Measurements from ENCODE around the gene TCFL5.

The TCFL5 gene

GRCh38 chr20:62834967-62835730 lies 26.5 kb downstream of the TCFL5 start:
- DNase-seq (ENCODE audit: low spot score): peak; percentile 93

- no peak for DNase-seq (ENCODE audit: low spot score)
Observed at GRCh38 chr20:62832951-62833391, 28.7 kb downstream of the TCFL5 start.

GRCh38 chr20:62832212-62832922 lies 29.3 kb downstream of the TCFL5 start:
- no peak for DNase-seq (ENCODE audit: low spot score)

- DNase-seq (ENCODE audit: low spot score): no peak
Observed at GRCh38 chr20:62831854-62832211, 29.8 kb downstream of the TCFL5 start.

GRCh38 chr20:62831361-62831788 lies 30.2 kb downstream of the TCFL5 start:
- no peak for DNase-seq (ENCODE audit: low spot score)

GRCh38 chr20:62830821-62831220 lies 30.8 kb downstream of the TCFL5 start:
- no peak for DNase-seq (ENCODE audit: low spot score)

- no peak for DNase-seq (ENCODE audit: low spot score)
Observed at GRCh38 chr20:62830251-62830650, 31.4 kb downstream of the TCFL5 start.

- no peak for DNase-seq (ENCODE audit: low spot score)
Observed at GRCh38 chr20:62829231-62830230, 32.1 kb downstream of the TCFL5 start.

- no peak for DNase-seq (ENCODE audit: low spot score)
Observed at GRCh38 chr20:62828511-62829230, 33.0 kb downstream of the TCFL5 start.

GRCh38 chr20:62828051-62828450 lies 33.6 kb downstream of the TCFL5 start:
- DNase-seq (ENCODE audit: low spot score): no peak

GRCh38 chr20:62827311-62828038 lies 34.1 kb downstream of the TCFL5 start:
- no peak for DNase-seq (ENCODE audit: low spot score)

- no peak for DNase-seq (ENCODE audit: low spot score)
Observed at GRCh38 chr20:62826646-62827310, 34.8 kb downstream of the TCFL5 start.

GRCh38 chr20:62825986-62826645 lies 35.5 kb downstream of the TCFL5 start:
- DNase-seq (ENCODE audit: low spot score): no peak

GRCh38 chr20:62825333-62825985 lies 36.2 kb downstream of the TCFL5 start:
- no peak for DNase-seq (ENCODE audit: low spot score)

GRCh38 chr20:62824476-62825332 lies 36.9 kb downstream of the TCFL5 start:
- peak; percentile 69 for DNase-seq (ENCODE audit: low spot score)

- DNase-seq (ENCODE audit: low spot score): no peak
Observed at GRCh38 chr20:62823688-62824475, 37.7 kb downstream of the TCFL5 start.
